ENCODE data around the gene ZNF646.

ZNF646 gene

GRCh38 chr16:31110106-31111034, 36.1 kb downstream of the ZNF646 start:
- DNase-seq: no peak

GRCh38 chr16:31111881-31112466, 37.8 kb downstream of the ZNF646 start:
- DNase-seq: no peak

- DNase-seq: no peak
Observed at GRCh38 chr16:31112711-31113110, 38.5 kb downstream of the ZNF646 start.

GRCh38 chr16:31113121-31114120, 39.2 kb downstream of the ZNF646 start:
- peak; percentile 75 to 82 for DNase-seq

DNA sequence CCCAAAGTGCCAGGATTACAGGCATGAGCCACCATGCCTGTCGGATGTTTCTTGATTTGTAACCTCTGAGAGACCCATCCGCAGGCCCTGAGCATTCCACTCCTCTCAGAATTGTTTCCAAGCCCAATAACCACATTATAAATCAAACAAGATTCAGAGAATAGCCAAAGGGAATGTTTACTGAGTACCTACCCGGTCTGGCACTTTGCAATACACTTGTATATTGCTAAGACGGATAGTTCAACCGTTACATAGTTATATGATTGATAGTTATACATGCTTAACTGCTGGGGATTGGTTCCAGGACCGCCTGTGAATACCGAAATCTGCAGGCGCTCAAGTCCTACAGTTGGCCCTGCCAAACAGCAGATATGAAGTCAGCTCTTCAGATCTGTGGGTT, 40.2 kb downstream of the ZNF646 start:
- no peak for DNase-seq

DNA sequence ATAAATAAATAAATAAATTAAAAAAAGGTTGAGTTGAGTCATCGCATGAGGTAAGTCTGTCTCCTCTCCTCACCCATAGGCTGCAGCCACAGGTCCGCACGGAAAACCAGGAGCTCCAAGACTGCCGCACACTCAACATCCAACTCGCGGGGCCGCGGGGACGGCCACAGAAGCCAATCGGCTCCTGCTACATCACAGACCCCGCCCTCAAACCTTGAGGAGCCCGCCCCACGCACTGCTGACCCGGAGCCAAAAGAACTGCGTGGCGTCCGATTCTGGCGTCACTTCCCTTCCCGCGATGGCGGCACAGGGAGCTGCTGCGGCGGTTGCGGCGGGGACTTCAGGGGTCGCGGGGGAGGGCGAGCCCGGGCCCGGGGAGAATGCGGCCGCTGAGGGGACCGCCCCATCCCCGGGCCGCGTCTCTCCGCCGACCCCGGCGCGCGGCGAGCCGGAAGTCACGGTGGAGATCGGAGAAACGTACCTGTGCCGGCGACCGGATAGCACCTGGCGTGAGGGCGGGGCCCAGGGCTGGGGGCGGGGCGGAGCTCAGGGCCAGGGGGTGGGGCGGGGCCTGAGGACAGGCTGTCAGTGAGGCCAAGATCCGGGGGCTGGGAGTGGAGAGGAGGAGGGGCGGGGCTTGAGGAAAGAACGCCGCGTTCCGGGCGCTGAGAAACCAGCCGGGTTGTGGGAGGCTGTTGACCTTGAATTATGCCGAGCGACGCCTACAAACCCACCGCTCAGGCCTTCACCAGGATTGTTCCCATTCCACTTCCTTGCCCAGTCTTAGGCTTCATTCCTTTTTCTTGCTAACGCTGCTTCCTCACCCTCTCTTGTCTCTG, 43.4 kb downstream of the ZNF646 start, which contains the start of gene KAT8:
KAT8 (plus strand) TSS at position 281 of the 839 bp plus-strand sequence; CDS start at position 299, 18 bp downstream.
- peak; percentile 95 to 97 for DNase-seq

DNA sequence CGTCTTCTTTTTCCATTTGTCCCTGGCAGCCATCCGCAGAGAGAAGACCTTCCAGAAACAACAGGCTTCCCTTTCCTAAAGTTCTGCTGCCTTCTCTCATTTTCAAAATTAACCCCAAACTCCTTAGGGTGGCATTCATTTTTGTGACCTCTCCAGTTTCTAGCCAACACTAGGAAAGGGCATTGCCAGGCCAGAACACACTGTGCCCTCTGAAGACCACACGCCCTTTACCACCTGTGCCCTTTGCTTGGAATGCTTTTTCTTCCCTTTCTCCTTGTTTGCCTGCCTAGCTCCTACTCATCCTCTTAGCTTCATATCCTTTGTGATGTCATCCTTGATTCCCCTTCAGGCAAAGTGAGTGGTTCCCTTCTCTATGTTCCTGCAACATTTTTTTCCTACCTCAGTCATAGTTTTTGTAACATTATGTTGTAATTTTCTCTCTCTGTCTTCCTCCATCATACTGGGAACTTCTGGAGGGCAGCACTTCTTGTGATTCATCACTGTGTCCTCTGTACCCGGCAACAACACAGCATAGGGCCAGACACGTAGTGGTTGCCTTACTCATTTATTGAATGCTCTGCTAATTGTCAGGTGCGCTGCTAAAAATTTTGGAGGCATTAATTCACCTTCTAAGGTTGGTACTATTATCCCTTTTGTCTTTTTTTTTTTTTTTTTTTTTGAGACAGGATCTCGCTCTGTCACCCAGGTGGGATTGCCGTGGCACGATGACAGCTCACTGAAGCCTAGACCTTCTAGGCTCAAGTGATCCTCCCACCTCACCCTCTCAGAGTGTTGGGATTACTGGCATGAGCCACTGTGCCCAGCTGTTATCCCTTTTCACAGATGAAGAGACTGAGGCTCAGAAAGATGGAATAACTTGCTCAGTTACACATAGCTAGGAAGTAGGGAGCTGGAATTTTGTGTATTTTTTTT, 44.3 kb downstream of the ZNF646 start:
- peak; percentile 57 to 64 for DNase-seq

DNA sequence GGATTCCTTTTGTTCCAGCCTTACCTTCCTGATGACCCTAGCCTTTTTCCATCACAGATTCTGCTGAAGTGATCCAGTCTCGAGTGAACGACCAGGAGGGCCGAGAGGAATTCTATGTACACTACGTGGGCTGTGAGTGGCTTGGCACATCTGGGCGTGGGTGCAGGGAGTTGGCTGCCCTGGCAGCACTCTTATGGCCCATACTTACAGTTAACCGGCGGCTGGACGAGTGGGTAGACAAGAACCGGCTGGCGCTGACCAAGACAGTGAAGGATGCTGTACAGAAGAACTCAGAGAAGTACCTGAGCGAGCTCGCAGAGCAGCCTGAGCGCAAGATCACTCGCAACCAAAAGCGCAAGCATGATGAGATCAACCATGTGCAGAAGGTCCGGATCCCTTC, 45.9 kb downstream of the ZNF646 start:
- DNase-seq: no peak

DNA sequence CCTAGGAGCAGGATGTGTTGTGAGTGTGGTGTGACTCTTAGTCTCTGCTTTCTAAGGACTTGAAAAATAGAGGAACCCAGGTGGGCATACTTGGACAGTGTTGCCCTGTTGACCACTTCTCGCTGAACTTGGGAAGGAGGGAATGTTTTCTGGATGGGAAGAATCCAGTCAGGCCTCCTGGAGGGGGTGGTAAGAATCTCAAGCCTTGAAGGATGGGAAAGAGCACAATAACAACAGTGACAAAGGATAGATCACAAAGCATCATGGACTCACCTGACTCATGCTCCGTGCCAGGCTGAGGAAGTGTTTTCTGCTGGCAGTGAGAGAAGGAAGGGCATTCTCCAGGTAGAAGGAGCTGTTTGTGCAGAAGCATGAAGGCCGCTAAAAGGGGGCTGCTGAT, 51.6 kb downstream of the ZNF646 start:
- no peak for DNase-seq

DNA sequence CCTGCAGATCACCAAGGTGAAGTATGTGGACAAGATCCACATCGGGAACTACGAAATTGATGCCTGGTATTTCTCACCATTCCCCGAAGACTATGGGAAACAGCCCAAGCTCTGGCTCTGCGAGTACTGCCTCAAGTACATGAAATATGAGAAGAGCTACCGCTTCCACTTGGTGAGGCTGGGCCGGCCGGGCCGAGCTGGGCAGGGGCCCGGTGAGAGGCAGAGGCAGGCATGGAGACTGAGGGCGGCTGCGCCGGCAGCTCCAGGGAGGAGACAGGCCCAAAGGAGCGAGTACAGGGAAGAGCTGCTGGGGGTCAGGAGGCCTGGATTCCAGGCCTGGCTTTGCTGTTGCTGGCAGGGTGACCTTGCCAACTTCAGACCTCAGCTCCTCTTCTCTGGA, 53.0 kb downstream of the ZNF646 start:
- no peak for DNase-seq

GRCh38 chr16:31128711-31129567, 54.7 kb downstream of the ZNF646 start:
- DNase-seq: peak; percentile 99

DNA sequence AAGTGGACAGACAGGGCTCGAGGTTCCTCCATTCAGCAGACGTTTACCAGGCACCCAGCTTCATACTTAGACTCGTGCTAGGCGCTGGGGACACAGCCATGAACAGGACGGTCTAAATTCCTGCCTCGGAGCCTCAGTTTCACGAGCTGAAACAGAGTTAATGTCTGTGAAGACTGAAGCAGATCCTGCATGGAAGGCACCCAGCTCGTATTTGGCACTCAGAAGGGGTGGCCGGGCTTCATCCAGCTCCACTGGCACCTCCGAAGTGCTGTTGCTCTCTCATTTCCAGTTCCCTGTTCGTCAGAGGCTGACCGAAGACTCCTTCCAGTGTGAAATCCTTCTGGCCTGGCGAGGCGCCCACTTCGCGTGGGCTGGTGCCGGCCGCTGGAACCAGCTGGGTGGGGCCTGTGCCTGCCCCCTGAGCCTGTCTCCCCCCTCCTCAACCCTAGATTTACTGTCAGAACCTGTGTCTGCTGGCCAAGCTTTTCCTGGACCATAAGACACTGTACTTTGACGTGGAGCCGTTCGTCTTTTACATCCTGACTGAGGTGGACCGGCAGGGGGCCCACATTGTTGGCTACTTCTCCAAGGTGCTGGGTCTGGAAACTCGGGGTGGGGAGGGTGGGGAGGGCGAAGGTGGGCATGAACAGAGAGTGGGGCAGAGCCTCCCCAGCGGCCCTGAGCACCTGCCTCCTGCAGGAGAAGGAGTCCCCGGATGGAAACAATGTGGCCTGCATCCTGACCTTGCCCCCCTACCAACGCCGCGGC, 55.5 kb downstream of the ZNF646 start:
- peak; percentile 11 to 22 for DNase-seq

GRCh38 chr16:31130336-31130891, 56.2 kb downstream of the ZNF646 start:
- DNase-seq: peak; percentile 67 to 73

DNA sequence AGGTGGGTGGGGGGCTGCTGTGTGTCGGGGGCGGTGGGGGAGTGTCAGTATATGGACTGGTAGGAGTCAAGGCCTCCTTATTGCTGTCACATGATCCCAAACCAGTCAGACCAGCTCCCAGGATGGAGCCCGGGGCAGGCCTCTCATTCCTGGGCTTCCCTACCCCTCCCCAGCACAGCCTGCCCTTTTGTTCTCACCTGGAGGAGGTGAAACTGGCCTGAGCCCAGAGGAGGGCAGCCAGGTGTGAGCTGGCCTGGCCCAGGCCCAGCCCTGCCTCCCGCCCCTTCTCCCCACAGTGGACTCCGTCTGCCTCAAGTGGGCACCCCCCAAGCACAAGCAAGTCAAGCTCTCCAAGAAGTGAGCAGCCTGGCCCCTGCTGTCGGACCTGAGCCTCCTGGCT, 56.7 kb downstream of the ZNF646 start:
- no peak for DNase-seq

DNA sequence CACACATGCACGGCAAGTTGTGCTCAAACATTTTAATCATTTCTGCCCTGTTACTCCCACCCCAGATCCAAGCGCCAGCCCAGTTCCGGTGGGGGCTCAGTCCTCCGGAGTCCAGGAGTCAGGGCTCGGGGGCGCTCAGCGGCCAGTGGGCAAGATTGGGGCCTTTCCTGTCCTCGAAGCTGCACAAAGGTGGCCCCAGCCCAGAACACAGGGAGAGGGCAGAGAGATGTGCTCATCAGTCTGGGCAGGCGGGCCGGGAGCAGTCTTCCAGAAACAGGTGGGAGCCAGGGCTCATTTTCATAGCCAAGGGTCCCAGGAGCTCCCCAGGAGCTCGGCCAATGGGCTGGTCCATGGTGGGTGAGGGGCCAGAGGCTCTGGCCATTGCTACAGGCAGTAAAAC, 57.2 kb downstream of the ZNF646 start:
- DNase-seq: no peak

DNA sequence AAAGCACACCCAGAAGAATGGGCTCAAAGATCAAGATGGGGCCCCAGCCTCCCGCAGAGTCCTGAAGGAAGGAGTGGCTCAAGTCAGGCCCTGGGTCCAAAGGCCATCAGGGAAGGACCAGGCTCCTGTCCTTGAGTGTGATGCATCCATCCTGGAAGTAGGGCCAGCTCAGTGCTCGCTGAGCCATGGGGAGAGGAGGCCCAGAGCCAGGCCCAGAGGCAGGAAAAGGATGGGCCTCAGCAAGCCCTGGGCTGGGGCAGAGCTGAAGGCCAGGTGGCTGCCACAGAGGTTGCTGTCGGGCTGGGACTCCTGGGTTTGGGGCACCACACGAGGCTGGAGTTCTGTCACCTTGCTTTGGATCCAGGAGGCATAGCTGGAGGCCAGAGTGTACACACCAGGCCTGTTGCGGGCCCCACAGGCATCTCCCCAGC, 57.6 kb downstream of the ZNF646 start:
- no peak for DNase-seq

GRCh38 chr16:31132303-31132979, 58.2 kb downstream of the ZNF646 start:
- DNase-seq: no peak

DNA sequence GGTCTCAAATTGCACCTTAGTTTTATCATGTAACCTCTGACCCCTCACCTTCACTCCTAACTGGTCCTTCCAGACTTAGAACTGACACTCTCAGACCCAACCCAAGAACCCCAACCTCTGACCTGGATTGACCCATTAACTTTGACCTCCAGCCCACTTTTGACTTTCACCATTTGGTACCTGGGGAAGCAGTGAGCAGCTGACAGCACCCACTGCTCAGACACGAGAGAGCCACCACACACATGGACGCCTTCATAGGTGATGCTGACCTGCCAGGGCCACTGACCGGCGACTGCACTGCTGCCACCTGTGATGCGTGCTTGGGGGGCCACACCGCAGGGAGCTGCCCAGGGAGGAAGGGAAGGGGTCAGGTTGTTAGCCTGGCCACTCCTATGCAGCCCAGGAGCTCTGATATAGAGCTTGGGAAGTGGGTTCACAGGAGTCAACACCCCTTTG, 58.9 kb downstream of the ZNF646 start:
- DNase-seq: no peak
